ENCODE data around the gene MSI2. TPM values are rescaled to one million over a fixed set of nuclear protein-coding genes. Genes with fewer than 3 reads are reported as not detected.

MSI2 gene
- total and polyA plus RNA-seq, 2 donors, result 25.3 to 52.5 TPM

DNA sequence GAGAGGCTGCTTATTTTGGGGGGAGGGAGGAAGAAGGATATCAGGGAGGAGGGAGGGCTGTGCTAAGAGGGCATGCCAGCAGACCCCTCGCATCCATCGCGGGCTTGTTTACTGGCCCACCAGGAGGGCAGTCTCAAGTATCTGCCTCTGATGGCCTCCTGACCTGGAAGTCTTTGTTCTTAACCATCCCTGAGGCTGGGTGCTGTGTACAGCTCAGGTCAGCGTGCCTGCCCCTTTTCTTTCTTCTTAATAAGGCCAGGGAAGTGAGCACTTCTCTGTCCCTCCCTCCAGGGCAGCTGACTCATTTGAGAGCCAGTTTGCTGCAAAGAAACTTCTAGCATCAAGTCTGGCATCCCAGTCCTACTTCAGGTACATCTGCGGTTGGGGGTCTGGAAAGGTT, 331.8 kb downstream of the MSI2 start:
- Histone ChIP-seq H3K36me3 (ENCODE audit: control insufficient read depth in 2 of 2, insufficient read depth in 2 of 2, low read length in 1 of 2) (peaks cover 4 to 20% of the 10 kb centered on the region in 2 donors), H3K4me3 (ENCODE audit: low read length in 2 of 2) (no peak overlapping the region), H3K4me1 (ENCODE audit: control insufficient read depth in 2 of 2, insufficient read depth in 2 of 2, low read length in 2 of 2) (peaks cover 40 to 64% of the 10 kb centered on the region in 2 donors), H3K27ac (ENCODE audit: low read depth in 1 of 2, low read length in 1 of 2) (peak overlapping the region in 1 of 2 donors; percentile 55), H3K27me3 (ENCODE audit: control insufficient read depth in 2 of 2, insufficient read depth in 1 of 2, low read length in 1 of 2) (no peaks in the 10 kb centered on the region), H3K9me3 (ENCODE audit: control insufficient read depth in 2 of 2, insufficient read depth in 1 of 2, low read length in 1 of 2) (no peaks in the 10 kb centered on the region)
- no peak for DNase-seq (ENCODE audit: low read depth in 6 of 9, low spot score in 9 of 9)
- 96% methylated on average over 5 of the region's 5 CpGs for WGBS

- Histone ChIP-seq H3K27me3 (ENCODE audit: control insufficient read depth in 2 of 2, insufficient read depth in 1 of 2, low read length in 1 of 2) (no peaks in the 10 kb centered on the region), H3K36me3 (ENCODE audit: control insufficient read depth in 2 of 2, insufficient read depth in 2 of 2, low read length in 1 of 2) (peaks cover 10 to 21% of the 10 kb centered on the region in 2 donors), H3K27ac (ENCODE audit: low read depth in 1 of 2, low read length in 1 of 2) (no peak overlapping the region), H3K4me1 (ENCODE audit: control insufficient read depth in 2 of 2, insufficient read depth in 2 of 2, low read length in 2 of 2) (peaks cover 37 to 54% of the 10 kb centered on the region in 2 donors), H3K4me3 (ENCODE audit: low read length in 2 of 2) (no peak overlapping the region), H3K9me3 (ENCODE audit: control insufficient read depth in 2 of 2, insufficient read depth in 1 of 2, low read length in 1 of 2) (peaks cover 0 to 5% of the 10 kb centered on the region in 2 donors)
- WGBS, result 95% methylated on average over 15 of the region's 15 CpGs
- no peak for DNase-seq (ENCODE audit: low read depth in 6 of 9, low spot score in 9 of 9)
Observed at GRCh38 chr17:57589151-57590034, 333.1 kb downstream of the MSI2 start.

GRCh38 chr17:57593739-57594462, 337.6 kb downstream of the MSI2 start:
- no peak overlapping the region for H3K4me3 ChIP-seq (ENCODE audit: low read length in 2 of 2)
- peaks cover 21 to 31% of the 10 kb centered on the region in 2 donors for H3K36me3 ChIP-seq (ENCODE audit: control insufficient read depth in 2 of 2, insufficient read depth in 2 of 2, low read length in 1 of 2)
- H3K9me3 ChIP-seq (ENCODE audit: control insufficient read depth in 2 of 2, insufficient read depth in 1 of 2, low read length in 1 of 2), result peaks cover 4 to 14% of the 10 kb centered on the region in 2 donors
- H3K4me1 ChIP-seq (ENCODE audit: control insufficient read depth in 2 of 2, insufficient read depth in 2 of 2, low read length in 2 of 2), result peaks cover 9 to 24% of the 10 kb centered on the region in 2 donors
- no peak for DNase-seq (ENCODE audit: low read depth in 6 of 9, low spot score in 9 of 9)
- no peak overlapping the region for H3K27ac ChIP-seq (ENCODE audit: low read depth in 1 of 2, low read length in 1 of 2)
- WGBS, result 98% methylated on average over 14 of the region's 14 CpGs
- no peaks in the 10 kb centered on the region for H3K27me3 ChIP-seq (ENCODE audit: control insufficient read depth in 2 of 2, insufficient read depth in 1 of 2, low read length in 1 of 2)

GRCh38 chr17:57594767-57595166, 338.4 kb downstream of the MSI2 start:
- Histone ChIP-seq H3K36me3 (ENCODE audit: control insufficient read depth in 2 of 2, insufficient read depth in 2 of 2, low read length in 1 of 2) (peaks cover 17 to 24% of the 10 kb centered on the region in 2 donors), H3K9me3 (ENCODE audit: control insufficient read depth in 2 of 2, insufficient read depth in 1 of 2, low read length in 1 of 2) (peaks cover 4 to 14% of the 10 kb centered on the region in 2 donors), H3K27ac (ENCODE audit: low read depth in 1 of 2, low read length in 1 of 2) (no peak overlapping the region), H3K4me3 (ENCODE audit: low read length in 2 of 2) (no peak overlapping the region), H3K4me1 (ENCODE audit: control insufficient read depth in 2 of 2, insufficient read depth in 2 of 2, low read length in 2 of 2) (peaks cover 18 to 29% of the 10 kb centered on the region in 2 donors), H3K27me3 (ENCODE audit: control insufficient read depth in 2 of 2, insufficient read depth in 1 of 2, low read length in 1 of 2) (no peaks in the 10 kb centered on the region)
- DNase-seq (ENCODE audit: low read depth in 6 of 9, low spot score in 9 of 9), result no peak
- WGBS, result 98% methylated on average over 5 of the region's 5 CpGs

GRCh38 chr17:57595426-57595825, 339.1 kb downstream of the MSI2 start:
- no peak overlapping the region for H3K27ac ChIP-seq (ENCODE audit: low read depth in 1 of 2, low read length in 1 of 2)
- WGBS, result 97% methylated on average over 4 of the region's 4 CpGs
- no peak overlapping the region for H3K4me3 ChIP-seq (ENCODE audit: low read length in 2 of 2)
- H3K36me3 ChIP-seq (ENCODE audit: control insufficient read depth in 2 of 2, insufficient read depth in 2 of 2, low read length in 1 of 2), result peaks cover 17 to 23% of the 10 kb centered on the region in 2 donors
- H3K27me3 ChIP-seq (ENCODE audit: control insufficient read depth in 2 of 2, insufficient read depth in 1 of 2, low read length in 1 of 2), result no peaks in the 10 kb centered on the region
- peaks cover 24 to 35% of the 10 kb centered on the region in 2 donors for H3K4me1 ChIP-seq (ENCODE audit: control insufficient read depth in 2 of 2, insufficient read depth in 2 of 2, low read length in 2 of 2)
- DNase-seq (ENCODE audit: low read depth in 6 of 9, low spot score in 9 of 9), result no peak
- H3K9me3 ChIP-seq (ENCODE audit: control insufficient read depth in 2 of 2, insufficient read depth in 1 of 2, low read length in 1 of 2), result peaks cover 4 to 14% of the 10 kb centered on the region in 2 donors

- DNase-seq (ENCODE audit: low read depth in 6 of 9, low spot score in 9 of 9), result no peak
- Histone ChIP-seq H3K27ac (ENCODE audit: low read depth in 1 of 2, low read length in 1 of 2) (no peak overlapping the region), H3K4me3 (ENCODE audit: low read length in 2 of 2) (no peak overlapping the region), H3K4me1 (ENCODE audit: control insufficient read depth in 2 of 2, insufficient read depth in 2 of 2, low read length in 2 of 2) (peaks cover 25 to 37% of the 10 kb centered on the region in 2 donors), H3K36me3 (ENCODE audit: control insufficient read depth in 2 of 2, insufficient read depth in 2 of 2, low read length in 1 of 2) (peaks cover 17 to 21% of the 10 kb centered on the region in 2 donors), H3K9me3 (ENCODE audit: control insufficient read depth in 2 of 2, insufficient read depth in 1 of 2, low read length in 1 of 2) (peaks cover 4 to 14% of the 10 kb centered on the region in 2 donors), H3K27me3 (ENCODE audit: control insufficient read depth in 2 of 2, insufficient read depth in 1 of 2, low read length in 1 of 2) (no peaks in the 10 kb centered on the region)
- WGBS, result 91% methylated on average over 27 of the region's 27 CpGs
Observed at GRCh38 chr17:57595947-57596695, 339.8 kb downstream of the MSI2 start.

- H3K4me1 ChIP-seq (ENCODE audit: control insufficient read depth in 2 of 2, insufficient read depth in 2 of 2, low read length in 2 of 2), result peaks cover 25 to 46% of the 10 kb centered on the region in 2 donors
- H3K4me3 ChIP-seq (ENCODE audit: low read length in 2 of 2), result no peak overlapping the region
- H3K27me3 ChIP-seq (ENCODE audit: control insufficient read depth in 2 of 2, insufficient read depth in 1 of 2, low read length in 1 of 2), result no peaks in the 10 kb centered on the region
- no peak for DNase-seq (ENCODE audit: low read depth in 6 of 9, low spot score in 9 of 9)
- H3K9me3 ChIP-seq (ENCODE audit: control insufficient read depth in 2 of 2, insufficient read depth in 1 of 2, low read length in 1 of 2), result peaks cover 4 to 14% of the 10 kb centered on the region in 2 donors
- H3K36me3 ChIP-seq (ENCODE audit: control insufficient read depth in 2 of 2, insufficient read depth in 2 of 2, low read length in 1 of 2), result peaks cover 19 to 28% of the 10 kb centered on the region in 2 donors
- no peak overlapping the region for H3K27ac ChIP-seq (ENCODE audit: low read depth in 1 of 2, low read length in 1 of 2)
- WGBS, result 84% methylated on average over 5 of the region's 5 CpGs
Observed at GRCh38 chr17:57597101-57597500, 340.8 kb downstream of the MSI2 start.

- peaks cover 25 to 49% of the 10 kb centered on the region in 2 donors for H3K4me1 ChIP-seq (ENCODE audit: control insufficient read depth in 2 of 2, insufficient read depth in 2 of 2, low read length in 2 of 2)
- DNase-seq (ENCODE audit: low read depth in 6 of 9, low spot score in 9 of 9), result peak in 2 of 9 donors; percentile 39 to 54
- peak overlapping the region in 1 of 2 donors; percentile 53 for H3K27ac ChIP-seq (ENCODE audit: low read depth in 1 of 2, low read length in 1 of 2)
- H3K4me3 ChIP-seq (ENCODE audit: low read length in 2 of 2), result no peak overlapping the region
- H3K27me3 ChIP-seq (ENCODE audit: control insufficient read depth in 2 of 2, insufficient read depth in 1 of 2, low read length in 1 of 2), result no peaks in the 10 kb centered on the region
- 71% methylated on average over 8 of the region's 8 CpGs for WGBS
- H3K36me3 ChIP-seq (ENCODE audit: control insufficient read depth in 2 of 2, insufficient read depth in 2 of 2, low read length in 1 of 2), result peaks cover 19 to 30% of the 10 kb centered on the region in 2 donors
- peaks cover 4 to 14% of the 10 kb centered on the region in 2 donors for H3K9me3 ChIP-seq (ENCODE audit: control insufficient read depth in 2 of 2, insufficient read depth in 1 of 2, low read length in 1 of 2)
Observed at GRCh38 chr17:57597531-57598453, 341.5 kb downstream of the MSI2 start.
